Keratinocyte (primary cell): ENCODE measurements around the gene PIGL.

Source experiments
- EZH2 ChIP-seq: IDR thresholded peaks from one replicate; pipeline ENCODE4 v1.6.1; 2012; ENCODE audit warnings: inconsistent platforms, mild to moderate bottlenecking, low read length, moderate library complexity
- TF ChIP-seq, protein P1 (sequence below), 3 experiments: IDR thresholded peaks in 1 of 3; conservative IDR thresholded peaks in 1 of 3; optimal IDR thresholded peaks in 1 of 3; 2 replicates in 2 of 3; 3 replicates in 1 of 3; pipeline versions ENCODE3 to v1.5.1; 2011; ENCODE audit warnings: low read length in 3 of 3, mild to moderate bottlenecking in 3 of 3, moderate library complexity in 2 of 3, control low read depth in 1 of 3, inconsistent platforms in 1 of 3; ENCODE audit not compliant: insufficient read depth in 2 of 3; ENCODE audit errors: extremely low read depth in 1 of 3

GRCh38 chr17:16342979-16343378, 126.0 kb downstream of the PIGL start:
- TF ChIP-seq, protein P1, sequence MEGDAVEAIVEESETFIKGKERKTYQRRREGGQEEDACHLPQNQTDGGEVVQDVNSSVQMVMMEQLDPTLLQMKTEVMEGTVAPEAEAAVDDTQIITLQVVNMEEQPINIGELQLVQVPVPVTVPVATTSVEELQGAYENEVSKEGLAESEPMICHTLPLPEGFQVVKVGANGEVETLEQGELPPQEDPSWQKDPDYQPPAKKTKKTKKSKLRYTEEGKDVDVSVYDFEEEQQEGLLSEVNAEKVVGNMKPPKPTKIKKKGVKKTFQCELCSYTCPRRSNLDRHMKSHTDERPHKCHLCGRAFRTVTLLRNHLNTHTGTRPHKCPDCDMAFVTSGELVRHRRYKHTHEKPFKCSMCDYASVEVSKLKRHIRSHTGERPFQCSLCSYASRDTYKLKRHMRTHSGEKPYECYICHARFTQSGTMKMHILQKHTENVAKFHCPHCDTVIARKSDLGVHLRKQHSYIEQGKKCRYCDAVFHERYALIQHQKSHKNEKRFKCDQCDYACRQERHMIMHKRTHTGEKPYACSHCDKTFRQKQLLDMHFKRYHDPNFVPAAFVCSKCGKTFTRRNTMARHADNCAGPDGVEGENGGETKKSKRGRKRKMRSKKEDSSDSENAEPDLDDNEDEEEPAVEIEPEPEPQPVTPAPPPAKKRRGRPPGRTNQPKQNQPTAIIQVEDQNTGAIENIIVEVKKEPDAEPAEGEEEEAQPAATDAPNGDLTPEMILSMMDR (optimal IDR thresholded peaks at IDR 0.05 in 1 of 3, IDR thresholded peaks at IDR 0.05 in 1 of 3, conservative IDR thresholded peaks at IDR 0.05 in 1 of 3; ENCODE audit: extremely low read depth in 1 of 3, insufficient read depth in 2 of 3, low read length in 3 of 3): no peak
- no peak for TF ChIP-seq EZH2
